T-helper 1 cell (primary cell): ENCODE data around the gene CCDC40.
A peak's percentile ranks its signal among the peaks of the same experiment; 100 is the strongest.

Experiments
- DNase-seq, 5 donors: peaks; one replicate each; pipeline ENCODE4 v3.0.0-alpha.2; 2012 to 2020

The CCDC40 gene

DNA sequence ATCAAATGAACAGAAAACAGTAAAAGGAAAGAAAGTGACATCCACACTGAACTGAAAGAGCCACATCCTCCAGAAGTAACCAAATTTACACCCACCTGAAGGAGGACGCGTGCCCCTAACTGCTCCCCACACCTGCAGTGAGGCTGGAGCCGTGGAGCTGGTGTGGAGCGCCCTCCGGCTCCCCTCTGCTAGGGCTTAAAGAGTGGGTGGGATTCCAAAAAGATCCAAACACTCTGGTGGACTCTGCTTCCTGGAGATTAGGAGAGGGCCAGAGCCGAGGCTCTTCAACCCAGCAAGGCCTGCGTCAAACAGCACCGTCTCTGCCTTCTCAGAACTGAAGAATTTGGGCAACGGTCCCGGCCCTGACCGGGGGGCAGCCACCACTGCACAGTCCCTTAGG, 15.2 kb downstream of the CCDC40 start:
- DNase-seq = no peak

DNA sequence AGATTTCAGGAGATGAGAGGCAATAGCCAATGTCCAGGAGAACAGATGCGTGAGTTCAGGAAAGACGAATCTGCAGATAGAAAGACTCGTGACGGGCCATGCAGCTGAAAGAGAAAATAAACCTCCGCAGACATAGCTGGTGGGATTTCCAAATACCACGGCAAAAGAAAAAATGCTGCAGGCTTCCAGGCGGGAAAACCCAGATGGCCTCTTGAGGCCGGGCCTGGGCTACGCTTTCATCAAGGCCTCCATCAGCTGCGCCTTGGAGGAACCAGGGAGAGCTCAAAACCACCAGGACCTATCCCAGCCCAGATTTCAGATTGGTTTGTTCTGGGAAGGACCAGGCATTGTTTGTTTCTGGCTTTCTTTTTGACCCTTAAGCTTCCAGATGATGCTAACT, 16.7 kb downstream of the CCDC40 start:
- DNase-seq = no peak

DNA sequence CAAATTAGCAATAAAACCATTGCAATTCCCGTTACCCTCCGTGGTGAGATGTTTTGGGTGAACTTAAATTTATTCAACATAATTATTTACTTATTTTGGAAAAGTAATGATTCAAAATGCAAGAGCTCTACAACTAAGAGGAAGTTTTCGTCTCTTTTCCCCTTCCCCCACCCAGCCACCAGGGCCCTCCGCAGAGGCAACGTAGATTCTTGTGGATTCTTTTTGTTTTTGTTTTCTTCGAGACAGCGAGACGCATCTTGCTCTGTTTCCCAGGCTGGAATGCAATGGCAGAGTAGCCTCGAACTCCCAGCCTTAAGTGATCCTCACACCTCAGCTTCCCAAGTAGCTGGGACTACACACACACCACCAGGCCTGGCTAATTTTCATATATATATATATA, 19.2 kb downstream of the CCDC40 start:
- no peak for DNase-seq

DNA sequence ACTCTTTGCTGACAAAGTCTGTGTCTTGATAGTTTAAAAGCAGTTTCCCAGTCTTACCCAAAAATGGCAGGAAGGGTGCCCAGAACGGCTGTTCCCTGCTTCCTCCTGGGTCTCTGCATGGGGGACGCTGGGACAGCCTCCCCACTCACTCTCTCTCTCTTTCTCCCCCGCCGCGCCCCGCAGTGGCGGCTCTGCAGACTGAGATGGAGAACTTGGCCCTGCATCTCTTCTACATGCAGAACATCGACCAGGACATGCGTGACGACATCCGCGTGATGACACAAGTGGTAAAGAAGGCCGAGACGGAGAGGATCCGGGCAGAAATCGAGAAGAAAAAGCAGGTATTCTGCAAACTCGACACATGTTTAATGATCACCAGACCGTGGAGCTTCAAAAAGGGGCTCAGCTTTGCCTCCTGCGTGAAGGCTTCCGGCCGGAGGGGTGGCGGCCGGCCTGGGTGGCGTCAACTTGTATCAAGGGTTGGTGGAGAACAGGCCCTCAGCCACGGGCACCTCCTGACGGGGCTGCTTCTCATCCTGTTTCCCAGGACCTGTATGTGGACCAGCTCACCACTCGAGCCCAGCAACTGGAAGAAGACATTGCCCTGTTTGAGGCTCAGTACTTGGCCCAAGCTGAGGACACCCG, 22.0 kb downstream of the CCDC40 start:
- DNase-seq = no peak

DNA sequence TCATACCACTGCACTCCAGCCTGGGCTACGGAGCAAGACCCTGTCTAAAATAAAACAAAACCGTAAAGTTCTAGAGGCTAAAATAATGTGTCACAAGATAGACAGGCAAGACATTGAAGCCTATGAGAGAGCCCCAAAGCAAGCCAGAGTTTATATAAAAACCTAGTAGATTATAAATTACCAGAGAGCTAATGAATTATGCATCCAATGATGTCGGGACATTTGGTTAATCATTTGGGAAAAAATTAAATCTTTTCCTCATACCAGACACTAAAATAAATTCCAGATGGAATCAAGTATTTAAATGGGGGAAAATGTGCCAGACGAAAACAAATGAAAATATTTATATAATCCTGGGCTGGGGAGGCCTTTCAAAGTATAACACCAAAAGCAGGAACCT, 24.2 kb downstream of the CCDC40 start:
- DNase-seq = no peak

DNA sequence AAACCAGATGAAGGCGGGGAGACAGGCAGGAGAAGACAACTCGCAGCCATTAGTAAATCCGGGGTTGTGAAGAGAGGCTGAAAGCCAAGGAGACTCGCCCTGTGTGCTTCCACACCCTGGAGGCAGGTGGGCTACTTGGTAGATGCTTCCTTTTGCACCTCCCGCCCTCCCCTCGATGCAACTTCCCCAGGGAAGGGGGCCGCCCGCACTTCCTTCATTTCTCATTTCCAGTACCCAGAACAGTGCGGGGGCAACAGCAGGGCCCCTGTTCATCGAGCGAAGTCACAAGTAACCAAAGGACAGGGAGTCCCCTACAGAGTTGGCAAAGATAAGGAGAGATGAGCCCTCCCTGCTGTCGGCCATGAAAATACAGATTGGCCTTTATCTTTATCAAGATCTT, 25.0 kb downstream of the CCDC40 start:
- no peak for DNase-seq

DNA sequence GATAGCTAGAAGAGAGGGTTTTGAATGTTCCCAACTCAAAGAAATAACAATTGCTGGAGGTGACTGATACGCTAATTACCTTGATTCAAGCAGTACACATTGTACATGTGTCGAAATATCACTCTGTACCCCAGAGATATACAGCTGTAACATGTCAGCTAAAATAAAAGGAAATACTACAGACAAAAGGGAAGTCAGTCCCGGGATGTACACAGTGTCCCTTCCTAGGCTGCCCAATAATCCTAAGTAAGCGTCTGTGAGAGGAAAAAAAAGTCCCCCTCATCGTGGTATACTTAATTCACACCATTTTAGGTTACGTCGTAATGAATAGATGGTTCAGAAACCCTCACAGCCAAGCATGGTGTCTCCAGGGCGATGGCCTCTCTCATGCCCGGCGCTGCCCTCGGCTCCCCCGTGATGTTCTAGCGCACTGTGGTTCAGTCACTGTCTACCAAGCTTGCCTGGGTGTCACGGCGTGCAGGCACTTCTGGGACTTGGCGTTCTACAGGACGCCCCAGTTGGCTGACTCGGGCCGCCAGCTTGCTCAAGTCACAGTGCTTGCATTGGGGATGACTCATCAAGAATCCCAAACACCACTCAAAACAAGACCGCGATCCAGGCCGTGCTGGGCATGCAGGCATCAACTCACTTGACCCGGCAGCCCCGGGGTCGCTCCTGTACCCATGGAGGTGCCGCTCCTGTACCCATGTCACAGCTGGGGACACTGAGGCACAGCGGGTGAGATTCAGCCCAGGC, 27.6 kb downstream of the CCDC40 start:
- no peak for DNase-seq

DNA sequence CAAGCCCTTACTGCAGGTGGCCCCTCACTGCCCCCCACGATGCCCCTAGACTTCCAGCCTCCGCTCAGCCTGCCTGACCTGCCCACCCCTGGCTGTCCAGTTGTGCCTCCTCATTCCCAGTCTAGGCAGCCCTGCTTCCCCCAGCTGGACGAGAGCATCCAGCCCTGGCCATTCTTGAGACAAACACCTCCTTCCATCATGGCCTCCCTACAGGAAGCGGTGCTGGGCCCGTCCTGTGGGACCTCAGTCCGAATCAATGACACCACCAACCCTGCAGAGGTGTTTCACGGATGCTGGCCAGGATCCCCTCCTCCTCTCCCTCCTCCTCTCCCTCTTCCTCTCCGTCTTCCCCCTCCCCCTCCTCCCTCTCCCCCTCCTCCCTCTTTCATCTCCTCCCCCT, 28.3 kb downstream of the CCDC40 start:
- no peak for DNase-seq

DNA sequence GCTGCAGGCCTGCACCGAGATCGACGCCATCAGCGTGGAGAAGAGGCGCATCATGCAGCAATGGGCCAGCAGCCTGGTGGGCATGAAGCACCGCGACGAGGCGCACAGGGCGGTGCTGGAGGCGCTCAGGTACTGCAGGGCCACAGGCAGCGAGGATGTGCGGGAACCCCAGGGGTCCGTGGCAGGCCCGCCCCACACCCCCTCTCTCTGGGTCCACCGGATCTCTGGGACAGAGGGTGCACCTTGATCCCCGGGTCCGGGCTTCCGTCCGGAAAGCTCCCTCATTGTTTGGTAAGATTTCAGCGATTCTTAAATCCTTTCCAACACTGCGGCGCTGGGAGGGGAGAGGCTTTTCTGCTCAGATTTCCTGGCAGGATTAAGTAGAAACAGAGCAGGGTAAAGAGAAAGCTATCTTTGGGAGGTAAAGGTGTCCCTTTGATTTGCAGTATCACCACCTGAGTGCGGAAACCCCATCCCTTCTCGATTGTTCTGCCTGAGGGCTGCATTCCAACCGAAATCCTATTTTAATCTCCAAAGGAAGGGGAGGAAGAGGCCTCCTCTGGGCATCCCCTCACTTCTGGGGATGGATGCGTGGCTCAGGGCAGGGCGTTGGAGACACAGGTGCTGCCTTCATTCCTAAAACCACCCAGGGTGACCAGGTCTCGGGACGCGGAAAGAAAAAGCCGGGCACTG, 29.2 kb downstream of the CCDC40 start:
- no peak for DNase-seq

DNA sequence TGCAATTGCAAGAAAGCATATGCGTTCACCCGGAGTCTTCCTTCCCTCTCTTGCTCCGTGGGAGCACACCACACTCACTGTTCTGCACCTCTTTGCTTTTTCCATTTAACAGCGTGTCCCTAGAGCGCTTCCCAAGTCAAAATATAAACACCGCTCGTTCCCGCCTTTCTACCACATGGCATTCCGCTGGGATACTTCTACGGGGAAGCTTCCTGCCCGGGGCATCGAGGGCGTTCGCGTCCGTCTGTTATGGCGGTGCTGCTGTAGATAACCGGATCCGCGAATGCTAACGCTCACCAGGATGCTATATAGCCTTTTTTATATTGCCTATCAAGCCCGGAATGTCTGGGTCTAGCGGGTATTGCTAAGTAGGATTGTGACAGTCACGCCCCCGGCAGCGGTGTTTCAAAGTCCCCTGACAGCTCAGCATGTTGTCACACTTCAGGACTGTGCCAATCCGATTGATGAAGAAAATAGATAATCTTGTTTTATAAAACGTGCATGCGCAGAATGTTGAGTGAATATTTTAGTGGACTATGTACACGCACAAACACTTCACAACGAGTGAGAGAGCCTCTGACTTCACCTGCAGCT, 31.0 kb downstream of the CCDC40 start:
- DNase-seq = no peak

DNA sequence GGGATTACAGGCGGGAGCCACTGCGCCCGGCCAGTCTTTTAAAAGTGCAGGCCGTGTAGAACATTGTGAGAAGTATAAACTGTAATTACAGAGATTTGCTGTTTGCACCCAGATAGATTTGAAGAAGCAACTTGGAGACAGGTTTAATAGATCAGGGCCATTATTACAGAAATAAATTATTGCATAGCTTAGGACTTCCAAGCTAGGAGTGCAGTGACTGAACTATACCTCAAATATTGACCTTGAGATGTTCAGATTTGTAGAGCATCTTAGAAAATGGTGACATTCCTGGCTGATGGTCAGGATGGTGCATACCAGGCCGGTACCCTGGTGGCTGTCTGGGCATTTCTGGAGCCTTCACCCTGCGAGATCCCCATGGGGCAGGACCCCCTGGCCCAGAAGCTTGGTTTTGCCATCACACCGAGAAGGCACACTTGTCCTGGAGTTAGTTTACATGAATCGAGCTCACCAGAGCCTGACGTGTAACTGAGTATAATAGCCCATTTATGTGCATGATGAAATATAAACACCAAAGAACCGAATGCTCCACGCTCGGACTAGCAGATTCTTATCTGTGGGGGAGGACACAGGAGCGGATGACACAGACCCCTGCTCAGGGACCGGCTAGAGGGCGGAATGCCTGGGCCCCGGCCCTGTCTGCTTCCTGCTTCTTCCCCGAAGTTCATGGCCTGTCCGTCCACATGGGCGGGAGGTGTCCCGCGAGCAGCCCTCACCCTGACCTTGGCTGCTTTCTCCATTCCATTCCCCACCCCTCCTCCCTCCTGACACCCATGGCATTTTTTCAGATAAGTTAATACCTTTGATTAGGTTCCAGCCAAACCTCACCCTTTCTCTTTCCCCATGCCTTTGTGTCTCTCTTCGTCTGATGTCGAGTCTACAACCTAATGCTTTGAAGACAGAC, 32.1 kb downstream of the CCDC40 start:
- no peak for DNase-seq

DNA sequence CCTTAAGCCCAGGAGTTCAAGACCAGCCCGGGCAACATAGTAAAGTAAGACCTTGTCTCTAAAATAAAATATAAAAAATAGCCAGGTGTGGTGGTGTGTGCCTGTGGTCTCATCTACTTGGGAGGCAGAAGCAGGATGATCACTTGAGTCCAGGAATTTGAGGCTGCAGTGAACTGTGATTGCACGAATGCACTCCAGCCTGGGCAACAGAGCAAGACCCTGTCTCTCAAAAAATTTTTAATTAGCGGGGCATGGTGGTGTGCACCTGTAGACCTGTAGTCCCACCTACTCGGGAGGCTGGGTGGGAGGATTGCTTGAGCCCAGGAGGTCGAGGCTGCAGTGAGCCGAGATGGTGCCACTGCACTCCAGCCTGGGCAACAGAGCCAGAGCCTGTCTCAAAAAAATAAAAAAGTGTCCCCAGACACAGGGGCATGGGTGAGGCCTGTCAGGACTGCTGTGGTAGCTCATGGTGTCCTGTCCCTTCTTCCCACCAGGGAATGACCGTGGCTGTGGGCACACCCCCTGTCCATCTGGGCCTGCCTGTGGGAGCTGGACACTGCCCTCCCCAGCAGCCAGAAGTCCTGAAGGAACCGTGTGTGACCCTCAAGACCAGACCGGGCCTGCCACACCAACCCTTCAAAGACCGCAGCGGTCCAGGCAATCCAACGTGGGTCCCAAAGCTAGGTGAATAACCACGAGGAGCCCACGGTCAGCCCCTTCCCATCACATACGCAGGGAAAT, 34.1 kb downstream of the CCDC40 start:
- DNase-seq = no peak

DNA sequence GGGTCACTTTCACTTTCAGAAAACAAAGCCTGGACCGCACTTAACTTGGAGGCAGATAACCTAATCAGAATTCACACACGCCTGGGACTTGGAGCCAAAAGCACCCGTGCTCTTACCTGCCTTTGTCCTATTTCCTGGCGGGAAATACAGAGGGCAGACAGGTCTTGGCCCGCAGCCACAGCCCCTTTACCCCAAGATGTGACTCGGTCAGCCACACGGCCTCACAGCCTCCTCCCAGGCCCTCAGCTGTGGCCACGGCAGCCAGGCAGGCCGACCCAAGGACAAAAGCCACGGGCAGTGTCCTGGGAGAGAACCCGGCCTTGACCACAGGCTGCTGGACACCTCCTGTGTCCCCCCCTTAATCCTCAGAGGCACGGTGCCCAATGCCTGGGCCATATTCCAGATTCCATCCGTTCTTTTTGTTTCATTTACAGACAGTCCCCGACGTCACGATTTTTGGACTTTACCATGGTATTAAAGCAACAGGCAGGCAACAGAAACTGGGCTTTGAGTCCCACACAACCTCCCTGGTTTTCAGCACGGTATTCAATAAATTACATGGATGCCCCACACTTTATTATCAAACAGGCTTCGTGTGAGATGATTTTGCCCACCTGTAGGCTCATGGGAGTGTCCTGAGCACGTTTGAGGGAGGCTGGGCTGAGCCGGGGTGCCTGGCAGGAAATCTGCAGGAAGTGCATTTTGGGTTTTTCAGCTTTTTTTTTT, 34.8 kb downstream of the CCDC40 start:
- no peak for DNase-seq

DNA sequence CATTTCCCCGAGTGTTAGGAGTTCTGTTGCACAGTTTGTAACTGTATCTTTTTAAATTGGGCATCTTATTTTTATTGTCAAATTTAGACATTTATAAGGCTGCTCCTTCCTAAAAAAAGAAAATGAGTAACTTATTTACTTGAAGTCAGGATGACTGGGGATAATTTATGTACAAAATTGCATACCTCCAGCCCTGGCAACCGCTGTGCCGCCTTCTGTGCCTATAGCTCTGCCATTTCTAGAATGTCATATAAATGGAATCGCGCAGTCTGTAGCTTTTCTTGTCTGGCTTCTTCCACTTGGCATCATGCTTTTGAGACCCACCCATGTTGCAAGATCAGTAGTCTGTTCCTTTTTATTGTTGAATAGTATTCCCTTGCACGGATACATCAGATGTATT, 36.0 kb downstream of the CCDC40 start:
- DNase-seq = no peak

DNA sequence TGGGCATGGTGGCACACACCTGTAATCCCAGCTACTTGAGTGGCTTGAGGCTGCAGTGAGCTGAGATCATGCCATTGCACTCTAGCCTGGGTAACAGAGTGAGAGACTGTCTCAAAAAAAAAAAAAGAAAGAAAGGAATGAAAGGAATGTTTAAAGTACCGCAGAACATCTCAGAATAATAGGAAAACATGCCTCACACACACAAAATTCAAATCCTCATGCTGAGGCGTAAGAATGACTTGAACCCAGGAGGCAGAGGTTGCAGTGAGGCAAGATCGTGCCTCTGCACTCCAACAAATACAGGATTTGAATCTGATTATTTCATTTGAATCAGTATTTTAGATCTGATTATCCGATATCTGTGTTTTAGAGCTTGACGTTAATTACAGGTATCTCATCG, 43.6 kb downstream of the CCDC40 start:
- no peak for DNase-seq

DNA sequence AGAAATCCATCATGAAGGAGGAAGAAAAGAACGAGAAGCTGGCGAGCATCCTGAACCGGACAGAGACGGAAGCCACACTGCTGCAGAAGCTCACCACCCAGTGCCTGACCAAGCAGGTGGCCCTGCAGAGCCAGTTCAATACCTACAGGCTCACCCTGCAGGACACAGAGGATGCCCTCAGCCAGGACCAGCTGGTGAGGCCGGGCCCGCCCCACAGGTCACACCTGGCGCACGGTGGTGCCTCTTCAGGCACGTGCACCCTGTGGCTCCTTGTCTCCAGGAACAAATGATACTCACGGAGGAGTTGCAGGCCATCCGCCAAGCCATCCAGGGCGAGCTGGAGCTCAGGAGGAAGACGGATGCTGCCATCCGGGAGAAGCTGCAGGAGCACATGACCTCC, 45.2 kb downstream of the CCDC40 start:
- DNase-seq = no peak

DNA sequence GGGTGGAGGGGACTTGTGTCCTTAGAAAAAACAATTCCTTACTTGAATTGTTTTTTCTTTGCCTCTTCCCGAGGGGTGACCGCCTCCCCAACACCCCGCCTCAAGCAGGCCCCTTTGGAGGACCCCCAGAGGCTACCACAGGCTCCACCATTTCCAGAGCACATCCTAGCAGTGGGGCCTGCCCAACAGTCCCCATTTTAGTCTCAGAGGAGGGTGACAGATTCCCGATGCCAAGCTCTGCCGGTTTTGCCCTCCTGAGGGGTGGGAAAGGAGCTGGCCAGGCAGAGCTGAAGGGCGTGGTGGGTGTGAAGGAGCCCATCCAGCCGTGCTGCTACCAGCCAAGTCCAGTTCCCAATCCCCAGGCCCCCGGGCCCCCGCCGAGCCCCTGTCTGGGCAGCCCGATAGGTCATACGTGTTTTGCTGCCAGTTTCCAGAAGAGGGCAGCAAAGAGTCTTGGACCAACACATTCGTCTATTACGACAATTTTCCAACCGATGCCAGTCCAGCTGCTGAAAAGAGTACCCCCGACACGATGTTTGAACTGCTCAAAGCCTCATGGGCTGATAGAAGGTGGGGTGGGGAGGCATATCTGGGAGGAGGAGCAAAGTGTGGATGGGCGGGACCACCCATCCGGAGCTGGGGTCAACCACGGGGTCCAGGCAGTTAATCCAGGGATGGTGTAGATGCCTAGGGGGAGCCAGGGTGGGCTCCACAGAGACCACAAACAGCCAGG, 46.1 kb downstream of the CCDC40 start:
- peak in 4 of 5 donors; percentile 37 to 62 (median 44) for DNase-seq

DNA sequence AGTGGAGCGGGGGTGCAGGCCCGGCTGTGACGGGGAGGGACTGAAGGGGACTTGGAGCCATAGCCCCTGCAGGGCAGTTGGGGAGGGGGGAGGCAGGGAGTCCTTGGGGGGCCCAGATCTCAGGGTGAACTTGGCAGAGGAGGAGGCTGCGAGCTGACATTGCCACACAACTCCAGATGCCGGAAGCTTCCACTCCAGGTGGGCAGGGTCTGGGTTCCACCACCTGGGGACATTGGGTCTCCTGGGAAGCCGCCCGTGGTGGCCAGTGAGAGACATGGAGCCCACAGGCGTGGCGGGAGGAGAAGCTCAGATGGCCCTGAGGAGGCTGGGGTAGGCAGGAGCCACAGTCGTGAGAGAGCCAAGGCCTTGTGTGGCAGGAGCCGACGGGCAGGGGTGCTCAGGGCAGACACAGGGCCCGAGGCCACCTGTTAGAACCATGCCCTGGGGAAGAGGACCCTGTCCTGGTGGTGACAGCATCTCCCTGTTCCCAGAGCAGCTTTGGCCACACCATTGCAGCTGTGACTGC, 46.8 kb downstream of the CCDC40 start:
- DNase-seq = no peak

DNA sequence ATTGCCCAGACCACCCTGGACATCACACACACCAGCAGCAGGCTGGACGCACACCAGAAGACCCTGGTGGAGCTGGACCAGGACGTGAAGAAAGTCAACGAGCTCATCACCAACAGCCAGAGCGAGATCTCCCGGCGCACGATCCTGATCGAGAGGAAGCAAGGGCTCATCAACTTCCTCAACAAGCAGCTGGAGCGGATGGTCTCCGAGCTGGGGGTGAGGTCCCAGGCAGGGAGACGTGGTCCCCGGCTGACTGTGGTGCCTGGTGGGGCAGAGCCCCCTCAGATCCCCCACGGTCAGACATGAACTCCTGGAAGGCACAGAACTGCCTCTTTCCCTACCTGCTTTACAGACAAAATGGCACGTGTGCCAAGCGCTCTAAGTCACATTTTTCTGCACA, 48.3 kb downstream of the CCDC40 start:
- no peak for DNase-seq

DNA sequence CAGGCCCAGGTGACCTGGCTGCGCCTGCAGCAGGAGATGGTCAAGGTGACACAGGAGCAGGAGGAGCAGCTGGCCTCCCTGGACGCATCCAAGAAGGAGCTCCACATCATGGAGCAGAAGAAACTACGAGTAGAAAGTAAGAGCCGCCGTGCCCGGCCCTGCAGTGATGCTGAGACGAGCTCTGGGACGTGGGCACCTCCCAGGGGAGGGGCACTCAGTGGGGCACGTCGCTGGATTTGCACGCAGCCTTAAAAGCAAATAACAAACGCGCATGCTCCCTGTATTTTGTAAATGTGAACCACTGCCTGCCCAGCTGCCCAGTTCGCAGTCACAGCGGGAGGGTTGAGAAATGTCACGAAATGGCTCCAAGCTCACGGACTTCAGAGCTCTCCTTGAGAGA, 49.6 kb downstream of the CCDC40 start:
- DNase-seq = no peak
